GM18499 (cell line): ENCODE data around the gene CCR8.
"Not testable (repeated sequence)": the region's sequence is repeated elsewhere in the genome, so short reads cannot be mapped to it uniquely, and the experiment has no call there.

Experiments used
- ATAC-seq: cut with Tn5 transposase; IDR thresholded peaks from one replicate; pipeline ENCODE4 v1.9.1; 2021; ENCODE audit warnings: moderate number of reproducible peaks; ENCODE audit not compliant: insufficient read depth, unreplicated experiment

Gene CCR8

GRCh38 chr3:39344746-39345344, 15.3 kb downstream of the CCR8 start:
- no peak for ATAC-seq

- ATAC-seq = peak; percentile 75
Observed at GRCh38 chr3:39346785-39347585, 17.5 kb downstream of the CCR8 start.

- no peak for ATAC-seq
Observed at GRCh38 chr3:39347586-39347876, 18.0 kb downstream of the CCR8 start.

- no peak for ATAC-seq
Observed at GRCh38 chr3:39349080-39349479, 19.6 kb downstream of the CCR8 start.

GRCh38 chr3:39350714-39351113, 21.2 kb downstream of the CCR8 start:
- no peak for ATAC-seq

GRCh38 chr3:39351134-39351533, 21.6 kb downstream of the CCR8 start:
- not testable (repeated sequence) for ATAC-seq

- not testable (repeated sequence) for ATAC-seq
Observed at GRCh38 chr3:39353168-39353927, 23.8 kb downstream of the CCR8 start.

GRCh38 chr3:39358333-39358732, 28.8 kb downstream of the CCR8 start:
- no peak for ATAC-seq

- ATAC-seq = no peak
Observed at GRCh38 chr3:39361252-39361927, 31.9 kb downstream of the CCR8 start.

GRCh38 chr3:39362192-39362591, 32.7 kb downstream of the CCR8 start:
- no peak for ATAC-seq

GRCh38 chr3:39362812-39363211, 33.3 kb downstream of the CCR8 start:
- no peak for ATAC-seq

- not testable (repeated sequence) for ATAC-seq
Observed at GRCh38 chr3:39370450-39370849, 40.9 kb downstream of the CCR8 start.

GRCh38 chr3:39372833-39373232, 43.3 kb downstream of the CCR8 start:
- ATAC-seq = no peak

GRCh38 chr3:39376959-39377634, 47.6 kb downstream of the CCR8 start:
- ATAC-seq = no peak

- ATAC-seq = peak; percentile 57
Observed at GRCh38 chr3:39378088-39378487, 48.6 kb downstream of the CCR8 start.

GRCh38 chr3:39378957-39379777, 49.7 kb downstream of the CCR8 start:
- no peak for ATAC-seq

GRCh38 chr3:39379778-39380155, 50.3 kb downstream of the CCR8 start:
- ATAC-seq = no peak

- no peak for ATAC-seq
Observed at GRCh38 chr3:39381432-39381831, 51.9 kb downstream of the CCR8 start.
